GM13976 (cell line): ENCODE results near the gene MYRF.

ENCODE experiments used
- DNase-seq: peaks from one replicate; pipeline ENCODE4 v3.0.0; 2012; ENCODE audit warnings: low spot score
- CTCF ChIP-seq: IDR thresholded peaks from 2 replicates; pipeline ENCODE4 v1.5.1; 2012; ENCODE audit warnings: borderline replicate concordance, mild to moderate bottlenecking; ENCODE audit not compliant: insufficient read depth; ENCODE audit errors: extremely low read depth, missing control alignments, control extremely low read depth
- in situ Hi-C: fragments of 300-500 bp; cut with MboI; formaldehyde crosslinking; loops from one replicate; pipeline ENCODE4 v1.12.0; 2022; ENCODE audit warnings: low sequenced_read_pairs, mixed read lengths, inconsistent platforms; ENCODE audit not compliant: unreplicated experiment

The MYRF gene

GRCh38 chr11:61713906-61714305 is 38.5 kb upstream of the MYRF start:
- in situ Hi-C loops, result no loop called here

DNA sequence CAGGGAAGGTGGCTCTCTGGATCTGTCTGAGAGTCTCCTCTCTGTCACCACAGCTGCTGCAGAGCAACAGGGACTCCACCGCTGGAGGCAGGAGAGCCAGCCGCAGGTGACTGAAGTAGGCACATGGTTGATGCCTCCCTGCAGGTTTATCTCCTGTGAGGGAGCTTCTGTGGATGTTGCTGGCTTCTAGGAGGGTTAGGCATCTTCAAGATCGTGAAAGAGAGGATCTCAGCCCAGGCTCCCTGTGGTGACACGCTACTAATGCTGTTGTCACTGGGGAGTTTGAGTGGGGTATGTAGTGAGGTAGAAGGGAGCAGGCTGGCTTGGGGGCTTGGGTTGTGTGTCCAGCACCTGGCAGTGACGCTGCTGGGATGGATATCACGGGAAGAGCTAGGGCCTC is 38.1 kb upstream of the MYRF start:
- in situ Hi-C loops, result no loop called here
- no peak for DNase-seq
- TF ChIP-seq CTCF, result no peak

More at GRCh38 chr11:61713906-61714305, 38.5 kb upstream of the MYRF start:
- DNase-seq, result no peak
- no peak for TF ChIP-seq CTCF

DNA sequence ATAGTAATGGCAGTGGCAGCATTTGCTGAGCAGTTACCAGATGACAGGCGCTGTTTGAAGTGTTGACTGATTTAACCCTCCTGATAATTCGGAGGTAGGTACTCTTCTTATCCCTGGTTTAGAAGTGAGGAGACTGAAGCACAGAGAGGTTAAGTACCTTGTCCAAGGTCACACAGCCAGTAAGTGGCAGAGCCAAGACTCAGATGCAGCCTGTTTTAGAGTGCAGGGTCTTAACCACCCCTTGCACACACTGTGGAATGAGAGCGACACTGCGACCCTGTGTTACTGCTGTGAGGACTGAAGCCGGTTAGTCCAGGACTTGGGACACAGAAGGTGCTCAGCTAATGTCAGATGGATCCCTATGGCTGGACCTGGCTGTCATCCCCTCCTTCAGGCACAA is 37.5 kb upstream of the MYRF start:
- in situ Hi-C loops, result no loop called here
- no peak for TF ChIP-seq CTCF
- DNase-seq, result no peak

GRCh38 chr11:61715867-61716266 is 36.6 kb upstream of the MYRF start:
- TF ChIP-seq CTCF, result no peak
- in situ Hi-C loops, result no loop called here

GRCh38 chr11:61716478-61717285 is 35.8 kb upstream of the MYRF start:
- in situ Hi-C loops, result no loop called here
- no peak for DNase-seq
- no peak for TF ChIP-seq CTCF

More at GRCh38 chr11:61715867-61716266, 36.6 kb upstream of the MYRF start:
- no peak for DNase-seq

GRCh38 chr11:61717286-61718033 is 35.0 kb upstream of the MYRF start:
- DNase-seq, result no peak
- in situ Hi-C loops, result no loop called here
- no peak for TF ChIP-seq CTCF
